Right kidney (tissue), 1 donor: ENCODE data around the gene TMEM258.

Experiments used
- DNase-seq: peaks from one replicate; pipeline ENCODE4 v3.0.0-alpha.2; 2016

TMEM258 gene

GRCh38 chr11:61761440-61762222 is 30.8 kb downstream of the TMEM258 start:
- DNase-seq = no peak

DNA sequence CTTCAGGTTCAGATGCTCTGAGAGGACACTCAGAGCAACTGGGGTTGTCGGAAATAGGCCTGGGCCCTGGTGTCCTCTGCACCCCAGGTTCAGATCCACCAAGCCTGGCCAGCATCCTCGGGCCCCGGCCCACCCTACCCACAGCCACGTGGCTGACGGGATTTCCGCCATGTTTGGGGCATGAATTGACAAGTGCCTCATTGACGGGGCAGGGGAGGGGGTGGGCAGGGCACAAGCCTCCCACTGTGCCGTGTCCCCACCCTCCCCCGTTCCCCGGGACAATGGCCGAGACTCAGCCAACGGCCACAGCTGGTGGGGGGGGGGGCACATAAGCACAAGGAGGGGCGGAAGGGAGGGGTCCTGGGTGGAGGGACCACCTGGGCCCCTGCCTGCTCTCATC is 31.5 kb downstream of the TMEM258 start:
- no peak for DNase-seq

GRCh38 chr11:61757213-61757862 is 35.1 kb downstream of the TMEM258 start:
- DNase-seq = no peak

GRCh38 chr11:61756452-61757212 is 35.8 kb downstream of the TMEM258 start:
- DNase-seq = no peak

GRCh38 chr11:61756147-61756451 is 36.3 kb downstream of the TMEM258 start:
- no peak for DNase-seq

DNA sequence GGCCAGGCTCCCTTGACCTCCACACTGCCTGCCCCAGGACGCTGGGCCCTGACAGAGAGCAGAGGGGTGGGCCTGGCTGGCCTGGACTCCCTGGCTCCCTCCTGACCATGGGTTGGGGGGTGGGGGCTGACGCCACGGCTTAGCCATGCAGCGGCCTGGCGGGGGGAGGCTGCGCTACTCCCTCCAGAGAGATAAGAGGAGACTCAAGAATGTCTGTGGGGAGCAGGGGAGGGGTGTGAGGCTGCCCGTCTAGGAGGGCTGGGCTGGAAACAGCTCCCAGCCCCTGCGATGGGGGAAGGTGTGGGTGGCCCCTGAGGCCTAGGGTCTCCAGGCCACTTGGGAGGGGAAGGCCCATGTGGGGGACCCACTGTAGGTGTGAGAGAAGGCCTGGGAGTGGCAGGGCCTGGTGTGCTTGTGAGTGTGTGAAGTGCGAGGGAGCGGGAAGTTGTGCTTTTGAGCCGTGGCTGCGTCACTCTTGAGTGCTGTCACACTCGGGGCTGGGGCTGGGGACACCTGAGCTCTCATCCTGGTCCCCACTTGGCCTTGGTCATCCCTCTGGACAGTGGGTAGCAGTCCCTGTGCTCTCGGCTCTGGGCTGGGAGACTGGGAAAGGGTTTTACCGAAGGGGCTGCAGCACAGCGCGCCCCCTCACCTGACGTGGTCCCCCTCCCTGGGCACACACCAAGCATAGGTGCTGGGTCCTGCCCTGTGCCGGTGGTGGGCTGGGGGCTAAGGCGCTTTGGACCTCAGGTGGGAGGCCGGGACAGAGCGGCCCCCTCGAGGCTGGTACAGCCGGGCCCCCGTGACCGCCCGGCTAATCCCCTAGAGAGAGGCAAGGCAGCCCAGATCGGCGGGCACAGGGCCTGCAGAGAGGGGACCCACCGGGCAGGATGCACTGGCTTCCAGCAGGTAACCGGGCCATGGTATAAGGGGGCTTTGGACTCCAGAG is 37.6 kb downstream of the TMEM258 start:
- no peak for DNase-seq

DNA sequence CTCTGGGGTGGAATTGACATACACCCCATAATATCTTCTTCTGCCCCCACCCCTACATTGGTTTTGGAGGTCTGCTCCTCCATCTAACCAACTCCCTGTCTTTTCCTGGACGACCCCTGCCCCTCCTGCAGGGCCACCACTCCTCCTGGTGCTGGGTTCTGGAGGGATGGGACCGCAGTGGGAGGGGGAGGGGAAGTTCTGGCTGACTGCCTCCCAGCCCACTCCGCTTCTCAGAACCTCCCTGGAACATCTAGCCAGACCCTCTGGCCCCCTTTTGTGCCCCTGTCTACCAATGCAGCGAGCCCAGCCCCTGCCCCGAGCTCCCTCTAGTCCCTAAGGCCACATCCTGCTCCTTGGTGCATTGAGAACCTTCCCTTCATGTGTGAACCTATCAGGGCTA is 38.7 kb downstream of the TMEM258 start:
- no peak for DNase-seq

GRCh38 chr11:61752925-61753521 is 39.4 kb downstream of the TMEM258 start:
- DNase-seq = no peak

DNA sequence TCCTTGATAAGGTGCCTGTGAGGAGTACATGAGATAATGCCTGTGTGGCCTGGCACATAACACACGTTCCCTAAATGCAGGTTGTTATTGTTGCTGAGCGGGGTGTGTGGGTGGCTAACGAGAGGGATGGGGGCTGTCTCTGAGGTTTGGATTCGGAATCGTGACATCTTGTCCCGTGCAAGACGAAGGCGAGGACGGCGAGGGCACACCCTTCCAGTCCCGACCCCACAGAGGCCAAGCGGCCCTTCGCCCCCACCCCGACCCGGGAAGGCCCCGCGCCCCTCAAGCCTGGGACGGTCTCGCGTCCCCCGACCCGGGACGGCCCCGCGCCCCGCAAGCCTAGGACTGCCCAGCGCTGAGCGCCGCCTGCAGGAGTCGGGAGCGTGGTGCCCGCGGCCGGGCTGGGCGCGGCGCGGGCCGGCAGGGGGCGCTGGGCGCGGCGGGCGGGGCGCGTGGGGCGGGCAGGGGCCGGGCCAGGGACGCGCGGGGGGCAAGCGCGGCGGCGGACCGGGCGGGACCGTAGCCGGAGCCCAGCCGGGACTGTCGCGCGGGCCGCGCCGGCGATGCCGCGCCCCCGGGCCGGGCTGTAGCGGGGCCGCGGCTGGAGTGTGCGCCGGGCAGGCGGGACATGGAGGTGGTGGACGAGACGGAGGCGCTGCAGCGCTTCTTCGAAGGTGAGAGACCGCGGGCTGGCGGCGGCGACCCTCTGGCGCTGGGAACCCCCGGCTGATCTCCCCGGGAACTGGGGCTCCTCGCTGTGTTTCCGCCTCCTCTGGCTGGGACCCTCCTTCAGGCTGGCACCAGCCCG is 40.1 kb downstream of the TMEM258 start, which contains the start of gene MYRF:
Gene MYRF (plus strand): TSS at position 520 of the 808 bp plus-strand sequence. CDS start 109 bp downstream, at position 629.
- no peak for DNase-seq

DNA sequence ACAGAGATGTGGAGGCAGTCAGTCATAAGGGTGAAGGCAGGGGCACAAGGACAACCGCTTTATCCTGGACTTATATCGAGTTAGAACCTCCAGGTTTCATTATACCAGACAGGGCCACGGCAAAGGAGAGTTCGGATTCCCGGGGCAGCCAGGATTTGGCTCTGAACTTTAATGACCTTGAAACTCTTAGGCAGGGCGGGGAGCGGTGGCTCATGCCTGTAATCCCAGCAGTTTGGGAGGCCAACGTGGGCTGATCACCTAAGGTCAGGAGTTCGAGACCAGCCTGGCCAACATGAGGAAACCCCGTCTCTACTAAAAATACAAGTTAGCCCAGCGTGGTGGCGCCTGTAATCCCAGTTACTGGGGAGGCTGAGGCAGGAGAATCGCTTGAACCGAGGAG is 41.0 kb downstream of the TMEM258 start:
- DNase-seq = no peak

GRCh38 chr11:61750631-61751273 is 41.6 kb downstream of the TMEM258 start:
- no peak for DNase-seq

DNA sequence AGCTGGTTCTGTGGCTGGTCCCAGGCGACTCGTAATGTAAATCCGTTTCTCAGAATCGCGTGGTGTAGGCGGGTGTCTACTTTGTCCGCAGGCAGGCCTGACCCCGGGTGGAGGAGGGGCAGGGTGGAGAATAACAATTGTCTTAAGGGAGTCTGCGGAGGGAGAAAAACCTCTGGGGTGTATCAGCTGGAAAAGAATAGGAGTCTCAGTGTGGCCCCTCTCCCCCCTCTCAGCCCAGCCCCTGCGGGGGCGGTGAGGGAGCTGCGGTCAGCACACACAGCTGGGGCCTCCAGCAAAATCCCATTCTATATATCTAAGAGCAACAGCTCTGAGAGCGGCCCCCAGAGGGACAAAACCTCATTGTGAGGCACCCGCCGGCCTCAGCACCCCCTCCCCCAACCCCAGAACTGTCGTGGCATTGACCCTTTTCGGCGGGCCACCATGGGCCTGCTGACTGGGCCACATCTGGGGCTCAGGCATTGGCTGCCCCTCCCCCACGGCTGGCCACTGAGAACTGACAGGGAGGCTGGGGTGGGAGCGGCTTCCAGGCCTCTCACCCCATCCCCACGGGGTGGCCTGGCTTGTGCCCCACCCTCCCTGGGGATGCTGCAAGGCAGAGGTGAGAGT is 42.7 kb downstream of the TMEM258 start:
- DNase-seq = peak; percentile 73

DNA sequence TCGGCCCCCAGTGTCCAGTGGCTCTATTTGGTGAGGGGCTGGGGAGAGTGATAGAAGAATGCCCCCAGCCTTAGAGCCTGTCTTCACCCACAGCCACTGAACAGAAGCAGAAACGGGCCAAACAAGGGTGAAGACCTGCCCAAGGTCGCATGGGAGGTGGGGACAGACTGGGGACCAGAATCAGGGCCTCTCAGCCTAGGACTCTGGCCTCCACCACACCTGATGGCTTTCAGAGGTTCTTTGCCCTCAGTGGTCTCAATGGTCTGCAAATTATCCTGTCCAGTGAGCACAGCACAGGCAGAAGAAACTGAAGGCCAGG is 44.5 kb downstream of the TMEM258 start:
- DNase-seq = no peak

- peak; percentile 73 for DNase-seq
Measured at GRCh38 chr11:61747192-61747966, 45.0 kb downstream of the TMEM258 start.

DNA sequence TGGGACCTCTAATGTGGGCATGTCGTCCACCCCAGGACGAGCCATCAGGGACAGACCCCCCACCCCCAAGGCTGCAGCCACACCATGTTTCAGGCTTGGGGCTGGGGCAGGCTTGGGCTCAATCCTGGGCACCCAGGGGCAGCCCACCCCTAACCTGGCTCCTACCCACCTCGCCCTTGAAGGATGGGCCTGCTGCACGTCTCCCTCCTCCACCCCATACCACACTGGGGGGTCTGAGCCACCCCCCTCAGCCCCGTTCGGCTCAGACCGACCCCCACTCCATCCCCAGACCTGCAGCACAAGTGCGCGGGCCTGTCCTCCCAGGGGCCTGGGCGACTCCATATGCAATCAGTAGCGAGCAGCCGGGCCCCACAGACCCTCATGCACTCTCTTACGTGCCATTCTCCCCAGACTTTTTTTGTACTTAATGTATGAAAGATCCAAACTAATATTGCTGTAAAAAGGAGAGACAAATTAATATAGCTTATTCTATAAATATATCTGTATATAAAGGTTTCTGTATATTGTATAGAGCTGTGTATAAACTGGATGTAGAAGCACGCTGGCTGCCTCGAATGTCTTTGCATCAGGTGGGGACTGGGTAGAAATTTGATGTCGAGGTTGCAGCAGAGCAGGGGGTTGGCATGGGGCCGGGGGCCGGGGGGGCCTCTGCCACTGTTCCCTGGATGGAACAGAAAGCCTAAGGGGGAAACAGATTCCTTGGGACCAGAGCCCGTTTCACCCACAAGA is 45.8 kb downstream of the TMEM258 start:
- no peak for DNase-seq

- DNase-seq = no peak
Measured at GRCh38 chr11:61745781-61746441, 46.5 kb downstream of the TMEM258 start.

GRCh38 chr11:61744609-61745156 is 47.7 kb downstream of the TMEM258 start:
- DNase-seq = no peak

DNA sequence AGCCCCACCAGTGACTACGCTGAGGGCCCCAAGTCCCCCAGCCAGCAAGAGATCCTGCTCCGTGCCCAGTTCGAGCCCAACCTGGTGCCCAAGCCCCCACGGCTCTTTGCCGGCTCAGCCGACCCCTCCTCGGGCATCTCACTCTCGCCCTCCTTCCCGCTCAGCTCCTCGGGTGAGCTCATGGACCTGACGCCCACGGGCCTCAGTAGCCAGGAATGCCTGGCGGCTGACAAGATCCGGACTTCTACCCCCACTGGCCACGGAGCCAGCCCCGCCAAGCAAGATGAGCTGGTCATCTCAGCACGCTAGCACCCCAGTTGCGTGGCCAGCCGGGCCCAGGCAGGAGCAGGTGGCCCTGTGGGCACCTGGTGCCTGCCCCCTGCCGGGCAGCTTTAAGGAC is 48.2 kb downstream of the TMEM258 start:
- DNase-seq = no peak
